Measurements from ENCODE around the gene OPCML.

The OPCML gene

DNA sequence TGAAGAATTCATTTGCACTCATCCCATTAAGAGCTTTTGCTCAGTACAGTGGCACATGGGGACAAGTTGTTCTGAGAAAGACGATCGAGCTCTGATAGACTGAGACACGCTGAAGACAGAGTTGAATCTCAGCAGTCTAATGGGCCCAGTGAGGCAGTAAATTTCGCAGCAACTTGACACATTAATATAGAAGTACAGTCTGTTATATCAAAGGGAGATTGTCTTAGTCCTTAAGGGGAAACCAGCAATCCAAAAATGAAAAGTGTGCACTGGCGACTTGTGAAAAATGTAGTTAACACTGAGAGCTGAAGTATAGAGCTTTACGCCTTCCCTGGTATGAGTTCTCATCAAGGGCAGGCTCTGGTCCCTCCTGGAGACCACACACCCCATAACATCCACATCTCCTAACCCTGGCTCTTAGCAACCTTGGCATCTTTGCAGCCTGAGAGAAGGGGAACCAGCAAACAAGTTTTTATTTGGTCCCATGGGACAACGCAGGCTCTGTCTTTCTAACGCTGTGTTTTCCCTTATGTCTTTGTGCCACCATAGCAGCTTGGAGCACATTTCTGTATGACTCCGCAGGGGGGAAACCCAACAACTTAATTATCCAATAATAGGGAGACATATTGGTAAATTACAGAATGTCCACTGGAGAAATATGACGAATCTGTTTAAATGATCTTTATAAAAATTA lies 952.5 kb downstream of the OPCML start:
- DNase-seq = no peak

DNA sequence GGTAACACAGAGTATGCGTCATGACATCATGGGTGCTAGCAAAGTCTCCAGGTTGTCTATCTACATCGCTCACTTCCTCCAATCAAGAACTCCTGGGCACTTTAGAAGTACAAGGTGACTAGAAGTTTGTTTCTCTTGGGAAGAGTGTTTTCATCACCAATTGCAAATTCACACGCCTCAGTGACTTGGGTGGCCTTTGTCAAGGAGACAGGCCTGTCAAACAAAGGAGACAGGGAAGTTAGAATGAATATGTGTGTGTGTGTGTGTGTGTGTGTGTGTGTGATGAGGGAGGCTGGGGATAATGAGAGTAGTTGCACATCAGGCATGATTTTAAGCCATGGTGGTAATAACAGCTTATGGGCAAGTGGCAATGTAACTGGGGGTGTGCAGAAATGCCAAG lies 953.2 kb downstream of the OPCML start:
- no peak for DNase-seq

DNA sequence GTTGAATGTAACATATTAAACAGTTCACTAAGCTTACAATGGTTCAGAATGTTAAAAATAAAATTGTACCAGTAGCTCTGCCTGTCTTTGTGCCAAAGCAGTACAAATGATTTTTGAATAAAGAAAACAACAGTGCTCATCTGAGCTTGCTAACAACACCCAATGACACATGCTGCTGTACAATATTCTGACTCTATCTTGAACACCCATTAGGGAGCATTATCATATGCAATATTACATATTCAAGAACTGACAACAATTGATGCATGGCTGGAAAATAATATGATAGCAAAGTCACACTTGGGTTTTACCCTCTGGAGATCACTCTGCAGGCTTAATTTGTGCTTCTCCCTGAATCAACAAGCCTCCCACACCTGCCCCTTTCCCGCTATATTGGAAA lies 953.7 kb downstream of the OPCML start:
- no peak for DNase-seq

DNA sequence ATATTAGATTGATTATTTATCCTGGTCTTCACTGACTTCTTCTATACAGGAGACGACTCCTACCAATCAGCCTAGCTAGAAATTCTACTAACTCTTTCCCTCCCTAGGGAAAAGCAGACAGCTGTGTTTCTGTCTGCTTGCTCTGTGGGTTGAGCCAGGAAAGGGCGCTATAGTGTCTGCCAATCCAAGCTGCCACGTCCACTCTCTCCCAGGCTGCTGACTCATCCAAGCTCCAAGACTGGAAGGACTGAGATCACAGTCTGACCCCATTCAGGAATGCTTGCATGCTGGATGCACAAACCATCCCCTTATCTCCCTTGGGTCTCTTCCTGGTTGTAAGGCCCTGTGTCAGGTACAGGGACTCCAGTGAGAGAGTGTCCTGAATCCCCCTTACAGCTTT lies 955.6 kb downstream of the OPCML start:
- DNase-seq = no peak

DNA sequence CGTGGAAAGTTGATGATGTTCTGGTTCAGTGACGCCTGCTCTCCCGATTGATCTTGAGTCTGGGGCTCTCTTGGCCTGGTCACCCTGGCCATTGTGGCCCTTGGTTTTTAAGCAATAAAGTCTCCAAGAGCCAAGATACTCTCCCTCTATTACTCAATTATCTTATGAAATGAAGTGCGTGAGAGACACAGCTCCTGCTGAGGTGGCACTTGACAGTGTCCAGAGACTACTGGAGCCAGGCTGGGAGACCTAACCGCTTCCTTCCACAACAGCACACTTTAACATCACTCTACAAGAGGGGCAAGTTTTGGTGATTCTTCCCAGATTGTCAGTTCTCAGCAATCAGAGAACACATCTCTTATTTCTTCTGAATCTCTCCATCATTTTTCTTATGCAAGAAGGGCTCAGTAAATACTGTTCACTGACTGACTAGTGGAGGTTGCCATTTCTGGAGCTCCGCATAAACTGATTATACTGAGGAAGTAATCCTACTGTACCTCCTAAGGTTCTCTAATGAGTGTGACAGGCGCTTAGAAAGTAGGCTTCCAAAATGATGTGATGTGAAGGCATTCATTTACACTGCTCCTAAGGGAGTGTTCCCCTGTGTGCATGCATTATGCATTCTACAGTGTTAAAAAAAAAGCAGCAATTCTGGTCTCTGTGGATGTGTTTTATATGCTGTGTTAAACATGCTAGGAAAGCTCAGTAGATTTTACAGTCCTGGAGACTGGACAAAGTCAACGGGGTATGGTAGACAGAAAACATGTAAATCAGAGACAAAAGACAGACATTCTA lies 968.0 kb downstream of the OPCML start:
- no peak for DNase-seq

DNA sequence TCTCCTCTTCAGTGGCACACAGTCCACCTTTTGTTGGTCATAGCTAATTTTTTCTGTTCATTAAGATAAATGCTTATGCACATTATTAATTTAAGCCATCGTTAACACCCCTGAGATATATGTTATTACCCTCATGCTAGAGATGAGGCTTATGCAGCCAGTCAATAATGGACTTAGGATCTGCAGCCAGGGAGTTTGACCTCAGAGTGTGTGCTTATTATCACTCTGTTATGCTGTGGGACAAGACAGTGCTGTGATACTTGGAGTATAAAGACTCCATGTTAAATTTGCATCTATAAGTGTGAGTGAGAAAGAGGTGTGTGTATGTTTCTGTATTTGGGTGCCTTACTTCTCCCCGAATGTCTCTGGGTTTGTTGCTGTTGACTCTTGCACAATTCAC lies 969.3 kb downstream of the OPCML start:
- DNase-seq = no peak

DNA sequence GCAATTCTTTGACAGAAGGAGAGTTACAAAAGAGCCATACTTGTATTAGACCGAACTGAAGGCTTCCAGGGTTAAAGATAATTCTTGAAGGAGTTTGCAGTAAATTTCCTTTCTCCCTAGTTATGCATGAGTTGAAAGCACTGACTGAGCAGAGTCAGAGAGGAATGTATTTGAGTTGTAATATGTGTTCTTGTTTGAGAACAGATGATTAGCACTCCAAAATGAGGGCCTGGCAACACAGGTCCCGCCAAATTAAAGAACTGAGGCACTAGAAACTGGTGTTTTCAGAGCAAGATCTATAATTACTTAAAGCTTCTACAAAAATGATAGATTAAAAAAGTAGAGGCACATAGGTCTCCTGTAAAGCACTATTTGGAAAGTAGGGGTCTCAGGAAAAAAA lies 970.4 kb downstream of the OPCML start:
- DNase-seq = no peak

DNA sequence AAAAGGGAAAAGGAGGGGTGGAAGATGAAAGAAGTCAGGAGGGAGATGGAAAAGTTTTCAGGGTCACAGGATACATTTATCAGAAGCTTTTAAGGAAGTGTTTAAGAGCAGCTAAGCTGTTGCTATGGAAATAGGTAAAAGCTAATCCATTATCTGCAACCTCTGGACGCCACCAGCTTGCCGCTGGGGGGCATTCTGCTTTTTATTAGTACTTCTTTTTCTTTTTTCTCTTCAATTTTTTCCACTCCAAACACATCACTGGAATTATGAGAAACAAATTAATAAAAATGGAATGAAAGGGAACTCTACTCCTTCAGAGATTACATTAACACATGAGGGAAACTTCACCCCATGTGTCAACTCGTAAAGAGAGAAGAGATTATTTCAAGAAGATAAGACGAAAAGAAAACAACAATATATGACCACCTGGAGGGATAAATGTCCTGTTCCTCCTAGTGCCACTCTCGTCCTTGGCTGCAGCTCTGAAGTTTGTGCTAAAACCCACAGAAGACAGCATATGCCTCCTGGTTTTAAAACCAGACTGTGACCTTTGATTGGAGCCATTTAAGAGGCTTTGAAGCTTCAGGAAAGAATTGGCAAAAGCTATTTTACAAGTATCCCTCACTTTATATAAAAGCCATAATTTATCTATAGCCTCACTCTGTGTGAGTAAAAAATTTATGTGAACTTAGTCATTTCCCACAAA lies 972.8 kb downstream of the OPCML start:
- DNase-seq = no peak

DNA sequence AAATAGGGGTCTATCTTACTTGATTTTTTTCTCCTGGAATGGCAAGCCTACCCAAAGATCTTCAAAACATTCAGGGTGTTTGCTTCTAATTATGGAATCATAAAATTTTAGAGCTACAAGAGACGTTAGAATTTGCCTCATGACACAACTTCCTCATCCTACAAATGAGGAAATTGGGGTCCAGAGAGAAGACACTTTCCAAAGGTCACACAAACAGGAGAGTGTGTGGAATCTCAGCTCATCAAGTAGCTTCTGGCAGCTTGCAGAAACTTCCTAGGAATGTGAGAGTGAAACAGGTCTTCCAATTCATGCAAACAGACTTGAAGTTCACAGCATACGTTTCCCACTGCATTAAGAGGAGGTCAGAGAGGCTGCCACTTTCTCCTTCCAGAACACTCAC lies 976.0 kb downstream of the OPCML start:
- DNase-seq = no peak

DNA sequence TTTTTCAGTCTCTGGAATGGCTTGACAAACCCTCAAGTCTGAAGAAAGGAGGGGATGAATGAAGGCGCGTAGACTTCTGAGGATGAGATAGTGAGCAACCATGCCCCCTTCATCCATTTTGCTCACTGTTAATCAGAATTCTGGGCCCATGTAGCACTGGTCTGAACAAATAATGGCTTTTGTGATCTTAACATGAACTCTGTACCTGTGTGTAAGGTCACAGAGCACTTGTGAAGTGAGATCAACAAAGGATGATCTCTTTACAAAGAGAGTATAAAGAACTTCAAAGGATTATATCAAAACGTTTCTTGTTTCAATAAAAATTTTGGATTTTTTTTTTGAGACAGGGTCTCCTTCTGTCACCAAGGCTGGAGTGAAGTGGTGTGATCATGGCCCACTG lies 976.7 kb downstream of the OPCML start:
- no peak for DNase-seq

DNA sequence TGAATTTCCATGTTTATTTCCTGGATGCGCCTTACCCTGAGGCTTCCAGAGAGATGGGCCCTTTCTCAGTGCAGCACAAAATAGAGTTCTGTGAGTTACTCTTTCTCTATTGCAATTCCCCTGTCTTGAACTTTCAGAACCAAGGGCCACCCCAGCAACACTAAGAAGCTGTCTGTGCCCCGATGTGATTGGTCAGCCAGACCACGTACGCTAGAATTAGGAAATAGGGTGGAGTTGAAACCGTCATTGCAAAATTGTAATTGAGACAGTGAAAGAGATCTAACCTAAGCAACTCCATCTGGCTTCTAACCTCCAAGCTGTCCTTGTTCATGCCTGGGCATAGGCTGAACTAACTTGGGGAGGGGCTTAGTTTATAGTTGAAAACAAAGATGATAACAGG lies 981.3 kb downstream of the OPCML start:
- DNase-seq = no peak

DNA sequence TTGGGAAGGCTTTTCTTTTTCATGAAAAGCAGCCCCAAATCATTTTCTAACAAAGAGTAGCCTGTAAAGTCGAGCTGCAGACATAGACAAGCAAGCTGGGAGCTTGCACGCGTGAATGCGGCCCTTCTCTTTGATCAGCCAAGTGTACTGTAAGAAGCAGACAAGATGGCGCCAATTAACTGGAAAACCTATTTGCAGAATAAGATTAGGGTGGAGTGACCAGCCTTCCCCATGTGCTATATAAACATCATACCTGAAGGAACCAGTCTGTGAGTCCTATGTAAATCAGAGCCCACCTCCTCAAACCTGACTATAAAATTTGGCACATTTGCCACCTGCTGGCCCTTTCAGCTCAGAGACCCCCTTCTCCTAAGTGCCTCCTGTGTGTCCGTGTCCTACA lies 982.7 kb downstream of the OPCML start:
- no peak for DNase-seq

DNA sequence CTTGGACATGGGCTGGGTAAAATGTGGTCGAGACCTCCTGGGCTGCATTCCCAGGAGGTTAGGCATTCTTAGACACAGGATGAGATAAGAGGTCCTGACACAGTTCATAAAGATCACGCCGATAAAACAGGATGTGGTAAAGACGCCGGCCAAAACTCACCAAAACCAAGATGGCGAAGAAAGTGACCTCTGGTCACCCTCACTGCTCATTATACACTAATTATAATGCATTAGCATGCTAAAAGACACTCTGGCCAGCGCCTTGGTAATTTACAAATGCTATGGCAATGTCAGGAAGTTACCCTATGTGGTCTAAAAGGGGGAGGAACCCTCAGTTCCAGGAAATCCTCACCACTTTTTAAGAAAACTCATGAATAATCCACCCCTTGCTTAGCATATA lies 983.3 kb downstream of the OPCML start:
- DNase-seq = no peak

DNA sequence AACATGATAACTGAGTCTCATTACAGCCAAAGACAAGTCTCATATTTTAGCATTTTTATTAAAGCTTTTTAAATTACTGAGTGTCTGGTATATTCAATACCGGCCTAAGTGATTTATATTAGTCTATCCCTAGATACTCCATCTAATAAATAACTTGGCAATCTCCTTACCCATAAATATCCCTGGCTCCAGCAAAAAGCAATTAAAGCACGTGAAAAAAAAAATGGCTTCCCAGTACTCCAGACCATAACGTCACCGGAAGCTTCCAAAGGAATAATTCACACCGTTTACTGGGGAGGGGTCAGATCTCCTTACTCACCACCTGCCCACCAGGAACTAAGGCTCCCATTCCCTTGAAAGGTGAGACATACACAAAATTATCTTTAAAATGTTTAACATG lies 988.3 kb downstream of the OPCML start:
- DNase-seq = no peak

DNA sequence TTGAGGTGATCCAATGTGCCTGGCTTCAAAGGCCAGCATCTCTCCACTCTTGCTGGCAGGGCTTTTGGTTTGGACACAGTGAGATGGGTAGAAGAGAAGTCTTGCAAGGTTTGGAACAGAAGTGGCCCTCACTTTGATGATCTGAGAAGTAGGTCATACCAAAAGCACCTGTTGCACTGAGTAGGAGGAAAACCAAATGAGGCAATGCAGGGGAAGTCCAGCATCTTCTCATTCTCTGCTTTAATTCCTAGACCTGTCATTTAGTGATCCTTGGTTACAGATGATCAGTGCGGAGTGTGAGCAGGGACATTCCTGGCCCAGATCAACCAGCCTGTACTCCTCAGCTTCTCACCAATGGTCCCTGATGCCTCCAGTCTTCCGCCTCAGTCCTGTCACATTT lies 990.5 kb downstream of the OPCML start:
- no peak for DNase-seq

DNA sequence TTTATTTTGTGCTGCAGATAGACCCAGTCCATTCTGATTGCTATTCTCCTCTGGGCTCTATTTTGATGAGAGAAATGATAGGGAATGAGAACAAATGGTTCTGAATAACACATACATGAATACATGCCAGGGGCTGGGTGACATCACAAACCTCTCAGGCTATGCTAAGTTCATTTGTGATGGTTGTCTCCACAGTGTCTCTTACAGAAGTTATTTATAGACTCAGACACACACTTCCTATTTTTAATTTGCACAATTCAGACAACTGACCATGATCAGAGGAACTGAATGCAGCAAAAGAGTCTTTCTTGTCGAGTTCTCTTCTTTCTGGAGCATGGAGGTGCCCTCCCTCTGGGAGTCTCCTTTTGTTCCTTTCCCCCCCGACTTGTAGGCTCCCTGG lies 991.7 kb downstream of the OPCML start:
- no peak for DNase-seq

DNA sequence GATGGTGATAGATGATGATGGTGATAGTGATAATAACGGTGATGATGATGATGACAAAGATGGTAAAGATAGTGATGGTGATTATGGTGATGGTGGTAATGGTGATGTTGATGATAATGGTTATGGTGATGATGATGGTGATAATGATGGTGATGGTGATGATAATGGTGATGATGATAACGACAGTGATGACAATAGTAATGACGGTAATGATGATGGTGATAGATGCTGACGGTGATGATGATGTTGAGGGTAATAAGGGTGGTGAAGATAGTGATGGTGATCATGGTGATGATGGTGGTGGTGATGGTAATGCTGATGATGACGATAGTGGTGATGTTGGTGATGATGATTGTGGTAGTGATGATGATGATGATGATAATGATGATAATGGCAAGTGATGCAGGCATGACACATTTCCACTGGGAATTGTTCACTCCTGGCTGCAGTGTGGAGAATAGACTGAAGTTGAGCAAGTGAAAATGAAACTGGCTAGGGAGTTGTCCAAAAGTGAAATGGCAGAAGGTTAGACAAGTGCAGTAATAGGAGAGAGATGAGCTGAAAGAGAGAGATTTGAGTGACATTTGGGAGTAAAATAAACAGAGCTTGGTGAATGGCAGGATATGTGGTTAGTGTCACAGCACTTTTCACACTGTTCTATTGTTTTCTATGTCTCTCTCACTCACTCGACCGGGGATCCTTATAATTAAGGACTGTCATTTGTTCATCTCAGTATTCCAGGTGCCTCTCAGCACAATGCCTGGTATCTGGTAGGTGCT lies 992.5 kb downstream of the OPCML start:
- no peak for DNase-seq

DNA sequence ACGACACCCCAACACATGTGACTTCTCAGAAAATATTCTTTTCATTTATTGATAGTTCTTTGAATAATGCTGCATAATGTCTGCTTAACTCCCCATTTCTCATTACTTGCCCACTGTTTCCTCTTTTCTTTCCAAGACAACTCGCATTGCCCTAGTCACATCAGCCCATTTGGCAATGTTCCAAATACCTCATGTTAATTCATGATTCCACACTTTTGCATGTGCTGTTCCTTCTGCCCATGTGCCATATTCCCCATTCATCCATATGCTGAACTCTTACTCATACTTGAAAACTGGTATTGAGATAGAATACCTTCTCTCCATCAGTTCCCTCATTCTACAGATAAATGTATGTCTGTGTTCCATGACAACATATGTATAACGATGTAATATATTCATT lies 993.7 kb downstream of the OPCML start:
- no peak for DNase-seq

DNA sequence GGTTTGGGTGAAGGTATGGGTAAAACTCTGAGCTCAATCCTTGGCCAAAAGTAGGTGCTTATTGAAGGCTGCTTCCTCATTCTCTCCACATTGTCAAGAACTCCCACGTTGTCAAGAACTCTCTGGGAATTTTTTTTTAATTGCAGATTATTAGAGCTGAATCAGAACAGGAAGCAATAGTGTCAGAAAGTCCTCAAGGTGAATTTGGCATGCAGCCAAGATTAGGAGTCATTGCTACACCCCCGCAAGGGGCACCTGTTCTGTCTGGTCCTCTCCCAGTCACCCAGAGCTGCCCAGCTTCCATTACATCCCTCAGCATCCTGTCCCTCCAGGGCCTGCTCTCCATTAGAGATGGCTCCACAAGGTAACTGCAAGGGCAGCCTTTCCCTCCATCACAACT lies 996.5 kb downstream of the OPCML start:
- DNase-seq = no peak

DNA sequence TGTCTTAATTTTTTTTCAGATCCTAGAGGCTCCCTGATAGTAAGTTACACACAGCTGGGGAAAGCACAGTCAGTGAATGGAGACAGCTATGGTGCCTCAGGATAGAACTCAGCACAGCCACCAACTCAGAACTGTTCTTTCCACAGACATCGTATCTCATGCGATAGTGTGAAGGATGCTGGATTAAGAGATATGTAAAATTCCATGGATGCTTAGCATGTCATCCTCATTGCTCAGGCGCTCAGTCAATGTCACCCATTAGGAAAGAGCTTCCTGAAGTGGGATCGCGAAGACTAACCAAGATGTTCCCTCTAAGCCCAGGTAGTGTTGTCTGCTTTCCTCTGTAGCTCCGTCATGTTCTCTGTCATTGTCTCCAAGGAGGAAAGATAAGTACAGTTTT lies 1000.4 kb downstream of the OPCML start:
- DNase-seq = no peak

DNA sequence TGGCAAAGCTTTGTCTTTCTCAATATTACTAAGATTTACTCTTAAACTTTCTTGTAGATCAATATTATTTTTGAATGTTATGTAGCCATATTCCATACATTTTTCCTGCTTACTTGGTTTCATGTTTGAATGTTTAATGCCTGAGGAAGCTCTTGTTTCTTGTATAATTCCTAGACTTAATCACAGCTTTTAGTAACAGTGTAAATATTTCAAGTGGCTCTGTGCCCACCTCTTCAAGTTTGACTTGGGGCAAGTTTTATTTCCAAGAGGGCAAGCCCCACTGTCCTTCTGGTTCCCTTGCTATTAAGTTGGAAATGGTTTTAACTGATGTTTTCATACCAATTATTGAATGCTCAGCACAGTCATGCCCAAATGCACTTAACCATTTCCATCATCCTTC lies 1004.1 kb downstream of the OPCML start:
- DNase-seq = no peak

DNA sequence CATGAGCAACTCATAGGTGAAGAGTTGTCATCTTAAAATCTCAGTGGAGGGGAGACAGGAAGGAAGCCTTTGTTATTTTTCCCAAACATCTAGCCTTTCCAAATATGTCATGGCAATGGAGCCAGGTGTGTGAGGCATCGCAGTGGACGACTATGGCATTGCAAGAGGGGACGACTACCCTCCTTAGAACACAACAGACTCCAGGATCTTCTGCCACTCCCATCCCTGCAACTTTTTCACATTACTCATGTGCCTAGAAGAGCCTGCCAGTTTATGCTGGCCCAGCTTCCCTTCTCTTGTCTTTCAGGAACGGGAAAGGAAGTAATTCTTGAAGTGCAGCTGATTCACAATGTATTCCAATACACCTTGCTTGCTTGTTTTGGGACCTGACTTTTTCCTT lies 1008.4 kb downstream of the OPCML start:
- DNase-seq = no peak

DNA sequence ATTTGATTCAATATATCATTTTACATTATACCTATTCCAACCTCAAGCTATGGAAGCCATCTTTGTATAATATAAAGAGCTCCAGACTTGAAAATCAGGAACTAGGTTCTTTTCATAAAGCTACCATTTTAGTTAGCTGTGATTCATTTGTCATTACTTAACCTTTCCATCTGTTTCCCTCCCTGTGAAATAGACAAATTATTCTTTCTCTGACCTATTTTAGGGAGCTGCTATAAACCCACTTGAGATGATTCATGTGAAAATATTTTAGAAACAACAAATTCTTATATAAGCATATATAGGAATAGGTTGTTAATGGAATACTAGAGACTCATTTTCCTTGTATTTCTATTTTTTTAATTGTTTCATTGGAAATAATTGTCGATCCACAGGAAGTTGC lies 1012.1 kb downstream of the OPCML start:
- no peak for DNase-seq

All from bone marrow (tissue), 2 donors.